Measurements from ENCODE around the gene SLC27A2. TPM values are rescaled to one million over a fixed set of nuclear protein-coding genes. Genes with fewer than 3 reads are reported as not detected.

SLC27A2 gene
- total RNA-seq, 4 donors from 2014 or later = 0.44 to 10.9 (median 1.7) TPM

DNA sequence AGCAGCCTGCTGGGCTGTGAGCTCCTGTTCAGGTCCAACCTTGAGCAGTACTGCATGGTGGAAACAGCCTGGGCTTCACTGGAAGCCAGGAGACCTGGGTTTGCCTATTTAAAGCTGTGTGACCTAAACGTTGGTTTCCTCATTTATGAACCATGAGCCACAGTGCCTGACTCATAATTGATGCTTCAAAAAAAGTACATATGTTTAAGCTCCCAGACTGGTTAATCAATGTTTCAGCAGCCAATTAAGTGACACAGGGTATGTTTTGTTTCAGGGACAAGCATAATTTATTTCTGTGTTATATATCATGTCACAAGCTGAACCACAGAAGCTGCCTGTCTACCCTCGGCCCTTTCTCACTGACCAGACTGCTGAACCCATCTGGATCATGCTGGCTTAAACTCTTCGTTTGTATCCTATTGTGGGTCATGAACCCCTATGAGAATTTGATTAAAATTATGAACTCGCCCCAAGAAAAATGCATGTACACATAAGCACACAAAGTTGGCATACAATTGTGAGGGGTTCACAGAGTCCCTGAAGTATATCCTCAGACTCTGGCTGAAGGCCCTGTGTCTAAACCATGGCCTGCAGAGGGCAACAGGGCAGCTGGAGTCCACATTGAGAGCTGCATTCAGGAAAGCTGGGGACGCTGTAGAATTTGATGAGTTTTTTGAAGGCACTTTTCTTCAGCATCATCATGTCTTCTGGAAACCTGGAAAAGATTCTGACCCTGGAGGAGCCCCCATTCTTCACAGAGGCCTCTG, 59.9 kb downstream of the SLC27A2 start:
- TF ChIP-seq, protein P1, sequence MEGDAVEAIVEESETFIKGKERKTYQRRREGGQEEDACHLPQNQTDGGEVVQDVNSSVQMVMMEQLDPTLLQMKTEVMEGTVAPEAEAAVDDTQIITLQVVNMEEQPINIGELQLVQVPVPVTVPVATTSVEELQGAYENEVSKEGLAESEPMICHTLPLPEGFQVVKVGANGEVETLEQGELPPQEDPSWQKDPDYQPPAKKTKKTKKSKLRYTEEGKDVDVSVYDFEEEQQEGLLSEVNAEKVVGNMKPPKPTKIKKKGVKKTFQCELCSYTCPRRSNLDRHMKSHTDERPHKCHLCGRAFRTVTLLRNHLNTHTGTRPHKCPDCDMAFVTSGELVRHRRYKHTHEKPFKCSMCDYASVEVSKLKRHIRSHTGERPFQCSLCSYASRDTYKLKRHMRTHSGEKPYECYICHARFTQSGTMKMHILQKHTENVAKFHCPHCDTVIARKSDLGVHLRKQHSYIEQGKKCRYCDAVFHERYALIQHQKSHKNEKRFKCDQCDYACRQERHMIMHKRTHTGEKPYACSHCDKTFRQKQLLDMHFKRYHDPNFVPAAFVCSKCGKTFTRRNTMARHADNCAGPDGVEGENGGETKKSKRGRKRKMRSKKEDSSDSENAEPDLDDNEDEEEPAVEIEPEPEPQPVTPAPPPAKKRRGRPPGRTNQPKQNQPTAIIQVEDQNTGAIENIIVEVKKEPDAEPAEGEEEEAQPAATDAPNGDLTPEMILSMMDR (IDR thresholded peaks at IDR 0.05; ENCODE audit: low read depth) = no peak

DNA sequence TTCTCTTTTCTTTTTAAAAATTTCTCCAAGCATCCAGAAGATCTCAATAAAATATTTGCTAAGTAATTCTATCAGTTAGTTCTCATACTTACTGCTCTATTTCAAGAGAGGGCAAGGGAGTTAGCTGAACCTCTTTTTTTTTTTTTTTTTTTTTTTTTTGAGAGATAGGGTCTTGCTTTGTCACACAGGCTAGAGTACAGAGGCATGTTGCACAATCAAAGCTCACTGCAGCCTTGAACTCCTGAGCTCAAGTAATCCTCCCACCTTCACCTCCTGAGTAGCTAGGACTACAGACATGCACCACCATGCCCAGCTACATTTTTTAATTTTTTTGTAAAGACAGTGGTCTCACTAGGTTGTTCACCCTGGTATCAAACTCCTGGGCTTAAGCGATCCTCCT, 62.2 kb downstream of the SLC27A2 start:
- TF ChIP-seq, protein P1 (IDR thresholded peaks at IDR 0.05; ENCODE audit: low read depth) = no peak

DNA sequence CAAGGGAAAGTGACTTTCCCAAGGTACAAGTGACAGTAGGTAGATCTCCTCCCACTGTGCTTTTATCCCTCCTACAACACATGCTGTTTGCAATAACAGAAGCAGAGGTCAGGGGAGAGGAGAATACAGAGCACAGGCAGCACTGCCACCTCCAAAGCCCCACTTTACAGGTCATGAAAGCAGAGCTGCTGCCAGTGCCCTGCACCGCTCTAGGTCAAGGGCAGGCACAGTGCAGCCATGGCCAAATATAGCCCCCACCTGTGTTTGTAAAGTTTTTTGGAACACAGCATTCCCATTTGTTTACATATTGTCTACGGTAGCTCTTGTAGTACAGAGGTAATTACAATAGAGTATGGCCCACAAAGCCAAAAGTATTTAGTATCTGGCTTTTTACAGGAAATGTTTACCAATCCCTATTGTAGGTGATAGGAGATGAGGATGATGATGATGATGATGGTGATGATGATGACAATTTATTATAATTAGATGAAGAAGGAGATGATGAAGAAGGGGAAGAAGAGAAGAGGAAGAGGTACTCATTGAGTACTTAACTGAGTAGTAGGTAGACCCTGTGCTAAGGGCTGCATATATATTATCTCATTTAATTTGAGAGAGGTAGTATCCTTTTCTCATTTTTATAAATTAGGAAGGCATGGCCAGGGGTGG, 63.1 kb downstream of the SLC27A2 start:
- TF ChIP-seq, protein P1 (IDR thresholded peaks at IDR 0.05; ENCODE audit: low read depth) = no peak

DNA sequence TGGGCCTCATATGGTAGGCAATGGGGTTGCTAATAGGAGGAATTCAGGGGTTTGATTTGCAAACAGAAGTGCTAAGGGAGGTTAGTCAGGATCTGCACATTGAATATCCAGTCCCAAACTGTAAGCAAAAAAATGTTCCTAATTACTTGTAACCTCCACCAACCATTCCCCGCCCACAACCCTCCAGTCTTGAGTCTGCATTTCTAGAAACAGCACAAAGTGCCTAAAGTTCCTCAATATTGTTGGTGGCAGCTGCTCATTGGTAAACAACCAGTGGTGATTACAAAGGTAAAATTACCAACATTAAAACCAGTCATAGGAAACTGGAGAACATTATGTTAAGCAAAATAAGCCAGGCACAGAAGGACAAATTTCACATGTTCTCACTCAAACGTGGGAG, 64.6 kb downstream of the SLC27A2 start:
- TF ChIP-seq, protein P1 (IDR thresholded peaks at IDR 0.05; ENCODE audit: low read depth) = no peak

DNA sequence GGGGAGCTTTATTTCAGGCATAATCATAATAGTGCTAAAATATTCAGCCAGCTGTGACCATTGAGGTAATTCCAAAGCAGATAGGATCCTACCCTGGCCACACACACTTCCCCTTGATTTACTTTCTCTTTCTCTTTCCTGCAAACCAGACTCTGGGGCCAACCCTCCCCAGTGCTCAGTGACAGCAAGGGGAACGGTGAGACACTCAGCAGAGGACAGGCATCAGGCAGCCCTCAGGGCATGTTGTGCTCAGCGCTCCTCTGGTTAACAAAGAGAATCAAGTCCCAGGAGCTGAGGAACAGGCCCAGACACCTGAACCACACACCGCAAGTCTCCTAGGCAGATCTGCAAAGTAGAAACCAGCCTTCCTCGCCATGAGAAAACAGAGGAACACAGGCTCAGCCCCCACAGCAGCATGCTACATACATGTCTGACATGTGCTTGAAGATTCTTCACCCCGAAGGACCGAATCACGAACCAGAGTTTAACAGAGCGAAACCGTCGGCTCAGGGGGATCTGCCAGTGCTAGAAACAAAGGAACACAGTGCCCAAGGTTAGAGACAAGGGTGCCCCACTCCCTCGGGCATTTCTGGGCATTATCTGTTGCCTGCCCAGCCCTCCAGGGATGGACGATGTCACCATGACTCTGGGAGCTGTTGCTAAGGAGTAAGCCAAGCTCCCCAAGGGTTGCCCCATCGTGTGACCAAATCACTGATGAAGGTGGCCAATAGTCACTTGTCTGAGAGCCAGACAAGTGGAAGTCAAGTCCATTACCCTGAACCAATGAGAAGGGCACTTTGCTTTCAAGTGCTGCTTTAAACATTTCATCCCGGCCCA, 66.0 kb downstream of the SLC27A2 start:
- TF ChIP-seq, protein P1 (IDR thresholded peaks at IDR 0.05; ENCODE audit: low read depth) = no peak

DNA sequence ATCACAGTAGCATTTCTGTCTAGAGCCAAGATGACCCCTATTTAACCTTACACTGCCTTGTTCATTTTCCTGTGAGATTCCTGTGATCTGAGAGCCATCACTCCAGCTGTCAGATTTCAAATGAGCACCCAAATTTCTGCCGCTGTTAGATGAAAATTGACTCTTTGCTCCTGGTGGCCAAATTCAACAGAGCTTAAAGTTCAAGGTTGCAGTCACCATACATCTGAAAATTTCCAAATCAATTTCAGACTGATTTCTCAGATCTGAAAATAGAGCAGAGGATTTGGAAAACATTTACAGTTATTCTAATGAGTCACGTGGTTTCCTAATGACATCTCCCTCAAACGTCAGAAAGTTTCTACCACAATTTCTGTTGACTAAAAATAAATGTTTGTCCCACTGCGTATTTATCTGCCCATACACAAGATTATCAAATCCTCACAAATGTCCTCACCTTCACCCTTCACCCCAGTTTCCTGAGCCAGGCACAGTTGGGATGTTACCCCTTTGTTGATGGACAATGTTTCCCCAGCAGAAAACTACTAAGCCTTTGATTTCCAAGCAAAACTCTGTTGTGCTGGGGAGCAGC, 67.1 kb downstream of the SLC27A2 start:
- TF ChIP-seq, protein P1 (IDR thresholded peaks at IDR 0.05; ENCODE audit: low read depth) = no peak

Measured in subcutaneous adipose tissue (tissue), 4 donors.